HTERT RPE-1 (cell line): ENCODE measurements around the gene RACGAP1.

Experiments used
- in situ Hi-C: fragments of 300-500 bp; cut with MboI; formaldehyde crosslinking; loops from 4 replicates; pipeline ENCODE4 v1.14.3; 2020; ENCODE audit warnings: low sequenced_read_pairs

Gene RACGAP1

GRCh38 chr12:50025187-50026059 lies at the start of gene RACGAP1:
RACGAP1 (minus strand) TSS chr12:50025494; CDS start chr12:50016715, 8,779 bp downstream.
- in situ Hi-C loops = no loop called here

GRCh38 chr12:50073712-50074111 lies 48.4 kb upstream of the RACGAP1 start:
- in situ Hi-C loops = no loop called here

- in situ Hi-C loops = no loop called here
Observed at GRCh38 chr12:50073206-50073605, 47.9 kb upstream of the RACGAP1 start.

GRCh38 chr12:50072198-50072907 lies 47.1 kb upstream of the RACGAP1 start:
- in situ Hi-C loops = no loop called here

- in situ Hi-C loops = no loop called here
Observed at GRCh38 chr12:50070314-50071060, 45.2 kb upstream of the RACGAP1 start.

GRCh38 chr12:50069539-50069938 lies 44.2 kb upstream of the RACGAP1 start:
- in situ Hi-C loops = no loop called here

- in situ Hi-C loops = no loop called here
Observed at GRCh38 chr12:50069069-50069468, 43.8 kb upstream of the RACGAP1 start.

GRCh38 chr12:50066402-50066801 lies 41.1 kb upstream of the RACGAP1 start:
- in situ Hi-C loops = no loop called here

- in situ Hi-C loops = no loop called here
Observed at GRCh38 chr12:50065726-50066310, 40.5 kb upstream of the RACGAP1 start.

- in situ Hi-C loops = no loop called here
Observed at GRCh38 chr12:50062728-50063460, 37.6 kb upstream of the RACGAP1 start.

- in situ Hi-C loops = no loop called here
Observed at GRCh38 chr12:50061946-50062686, 36.8 kb upstream of the RACGAP1 start.

- in situ Hi-C loops = no loop called here
Observed at GRCh38 chr12:50061171-50061570, 35.9 kb upstream of the RACGAP1 start.

- in situ Hi-C loops = no loop called here
Observed at GRCh38 chr12:50060120-50060468, 34.8 kb upstream of the RACGAP1 start.

- in situ Hi-C loops = no loop called here
Observed at GRCh38 chr12:50059440-50060119, 34.3 kb upstream of the RACGAP1 start.

GRCh38 chr12:50058743-50059312 lies 33.5 kb upstream of the RACGAP1 start:
- in situ Hi-C loops = no loop called here

- in situ Hi-C loops = no loop called here
Observed at GRCh38 chr12:50057896-50058670, 32.8 kb upstream of the RACGAP1 start.

- in situ Hi-C loops = no loop called here
Observed at GRCh38 chr12:50057000-50057841, 31.9 kb upstream of the RACGAP1 start, which contains the start of gene ASIC1. ASIC1 (plus strand) TSS chr12:50057596; CDS start chr12:50058767, 1,171 bp downstream.
